SJCRH30 (cell line): Measurements from ENCODE around the gene MAP4K2. TPM values are rescaled to one million over a fixed set of nuclear protein-coding genes. Genes with fewer than 3 reads are reported as not detected.

Experiments used
- DNase-seq, 2 experiments: peaks; one replicate each; pipeline ENCODE4 v3.0.0-alpha.2; 2015 to 2020
- H3K27ac ChIP-seq: fragments of 250-450 bp; sonication (Bioruptor Pico); 2 replicates; pipeline ENCODE4 v1.5.1; 2020; ENCODE audit warnings: mild to moderate bottlenecking, moderate library complexity
- H3K27me3 ChIP-seq: fragments of 250-450 bp; sonication (Bioruptor Pico); 2 replicates; pipeline ENCODE4 v1.5.1; 2020; ENCODE audit warnings: mild to moderate bottlenecking, moderate library complexity
- H3K36me3 ChIP-seq: fragments of 250-450 bp; sonication (Bioruptor Pico); 2 replicates; pipeline ENCODE4 v1.5.1; 2020; ENCODE audit warnings: mild to moderate bottlenecking, moderate library complexity
- H3K4me1 ChIP-seq: fragments of 250-450 bp; sonication (Bioruptor Pico); 2 replicates; pipeline ENCODE4 v1.5.1; 2020; ENCODE audit warnings: mild to moderate bottlenecking, moderate library complexity
- H3K4me3 ChIP-seq: fragments of 250-450 bp; sonication (Bioruptor Pico); 2 replicates; pipeline ENCODE4 v1.5.1; 2020; ENCODE audit warnings: mild to moderate bottlenecking, moderate library complexity
- H3K9me3 ChIP-seq: fragments of 250-450 bp; sonication (Bioruptor Pico); replicated peaks from 2 replicates; pipeline ENCODE4 v1.5.1; 2020; ENCODE audit warnings: mild to moderate bottlenecking, moderate library complexity
- total RNA-seq: library from RNA; depleted of rRNA; stranded (reverse); fragments of >200 nt; shearing (Covaris generic); gene quantifications from 2 replicates; pipeline ENCODE4 v1.2.3, GENCODE V29; 2014

The MAP4K2 gene
- total RNA-seq, 1 experiment from 2014 or later: 9.6 TPM

- H3K4me1 ChIP-seq: no peaks in the 10 kb centered on the region; the same call in 1 of the 2 replicates
- no peak for DNase-seq
- H3K36me3 ChIP-seq: peaks cover 83% of the 10 kb centered on the region
Measured at GRCh38 chr11:64766881-64767280, 36.1 kb downstream of the MAP4K2 start.

GRCh38 chr11:64765851-64766665 is 37.0 kb downstream of the MAP4K2 start:
- H3K4me3 ChIP-seq: no peak overlapping the region
- no peak overlapping the region for H3K27ac ChIP-seq
- H3K36me3 ChIP-seq: peaks cover 75% of the 10 kb centered on the region
- H3K9me3 ChIP-seq: no peaks in the 10 kb centered on the region
- H3K27me3 ChIP-seq: no peaks in the 10 kb centered on the region
- DNase-seq: no peak
- H3K4me1 ChIP-seq: peaks cover 6% of the 10 kb centered on the region

More at GRCh38 chr11:64766881-64767280, 36.1 kb downstream of the MAP4K2 start:
- H3K4me3 ChIP-seq: no peak overlapping the region
- H3K9me3 ChIP-seq: no peaks in the 10 kb centered on the region
- no peak overlapping the region for H3K27ac ChIP-seq
- H3K27me3 ChIP-seq: no peaks in the 10 kb centered on the region

DNA sequence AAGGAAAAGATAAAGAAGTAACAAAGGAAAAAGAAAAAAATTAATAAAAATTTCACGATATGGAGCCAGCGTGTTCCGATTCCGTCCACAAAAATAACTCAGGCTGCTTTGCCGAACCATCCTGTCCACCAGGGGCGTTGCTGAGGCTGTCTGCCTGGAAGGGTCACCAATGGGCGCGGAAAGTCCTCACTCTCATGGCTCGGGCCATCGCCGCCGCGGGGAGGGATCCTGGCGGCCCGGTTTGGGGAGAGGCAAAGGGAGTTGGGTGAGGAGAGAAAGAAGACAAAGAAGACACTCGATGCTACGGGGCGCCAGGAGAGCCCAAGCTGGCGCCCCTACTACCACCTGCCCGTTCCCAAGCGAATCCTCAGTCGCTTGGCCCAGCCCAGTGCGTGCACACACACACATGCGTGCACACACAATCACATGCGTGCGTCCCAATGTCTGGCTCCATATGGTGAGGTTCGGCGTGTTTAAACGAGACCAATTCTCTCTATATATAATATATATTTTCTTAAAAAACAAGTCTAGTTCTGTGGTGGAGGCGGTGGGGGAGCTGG is 37.6 kb downstream of the MAP4K2 start:
- H3K4me3 ChIP-seq: no peak overlapping the region
- H3K4me1 ChIP-seq: peaks cover 13% of the 10 kb centered on the region
- no peaks in the 10 kb centered on the region for H3K9me3 ChIP-seq
- no peak overlapping the region for H3K27ac ChIP-seq
- peaks cover 68% of the 10 kb centered on the region for H3K36me3 ChIP-seq
- no peaks in the 10 kb centered on the region for H3K27me3 ChIP-seq
- DNase-seq: no peak

- no peak overlapping the region for H3K27ac ChIP-seq
- H3K36me3 ChIP-seq: peaks cover 62% of the 10 kb centered on the region
- H3K27me3 ChIP-seq: no peaks in the 10 kb centered on the region
- H3K4me3 ChIP-seq: no peak overlapping the region
- no peak for DNase-seq
- H3K4me1 ChIP-seq: peaks cover 17% of the 10 kb centered on the region
- H3K9me3 ChIP-seq: no peaks in the 10 kb centered on the region
Measured at GRCh38 chr11:64764753-64765152, 38.3 kb downstream of the MAP4K2 start.

- no peaks in the 10 kb centered on the region for H3K9me3 ChIP-seq
- H3K4me3 ChIP-seq: no peak overlapping the region
Measured at GRCh38 chr11:64764040-64764611, 38.9 kb downstream of the MAP4K2 start.

GRCh38 chr11:64763526-64764039 is 39.4 kb downstream of the MAP4K2 start:
- H3K4me3 ChIP-seq: no peak overlapping the region
- no peaks in the 10 kb centered on the region for H3K9me3 ChIP-seq
- H3K27ac ChIP-seq: no peak overlapping the region
- DNase-seq: no peak
- peaks cover 24% of the 10 kb centered on the region for H3K4me1 ChIP-seq
- no peaks in the 10 kb centered on the region for H3K27me3 ChIP-seq
- peaks cover 50% of the 10 kb centered on the region for H3K36me3 ChIP-seq

More at GRCh38 chr11:64764040-64764611, 38.9 kb downstream of the MAP4K2 start:
- Histone ChIP-seq H3K27ac (no peak overlapping the region), H3K4me1 (peaks cover 22% of the 10 kb centered on the region), H3K27me3 (no peaks in the 10 kb centered on the region), H3K36me3 (peaks cover 56% of the 10 kb centered on the region)
- DNase-seq: no peak

DNA sequence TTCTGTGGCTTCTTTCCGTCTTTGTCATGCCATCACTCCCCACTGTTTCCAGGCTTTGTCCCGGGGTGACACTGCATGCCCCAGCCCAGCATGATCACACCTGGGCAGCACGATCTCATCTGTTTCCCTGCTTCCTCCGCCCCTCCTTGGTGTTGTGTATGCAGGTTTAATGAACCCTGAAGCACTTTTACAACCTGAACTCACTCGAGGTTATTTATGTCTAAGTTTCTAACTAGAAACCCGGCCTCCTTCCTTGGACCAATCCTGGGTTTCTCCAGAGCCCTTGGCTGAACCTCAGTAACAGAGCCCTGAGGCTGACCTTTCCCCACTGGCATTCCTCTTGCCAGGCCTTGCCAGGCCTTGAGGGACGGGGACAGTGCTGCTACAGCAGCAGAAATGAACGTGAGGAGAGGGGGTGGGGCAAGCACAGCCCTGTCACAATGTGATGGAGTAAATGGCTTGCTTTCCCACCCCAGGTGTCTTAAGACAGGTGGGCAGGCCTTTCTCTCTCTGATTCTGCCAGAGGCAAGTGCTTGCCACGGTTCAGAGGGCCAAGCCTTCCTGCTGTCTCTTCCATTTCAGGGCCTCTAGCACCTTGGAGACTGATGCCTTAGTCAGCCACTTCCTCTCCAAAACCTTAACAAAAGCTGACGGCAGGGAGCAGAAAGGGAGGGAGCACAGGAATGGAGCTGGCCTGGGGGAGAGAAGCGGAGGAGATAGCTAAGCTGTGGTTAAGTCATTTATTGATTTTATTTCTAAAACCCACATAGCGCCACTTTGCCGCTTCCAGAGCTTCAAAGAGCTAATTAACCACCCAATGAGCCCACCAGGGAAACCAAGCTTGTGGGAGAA is 40.1 kb downstream of the MAP4K2 start:
- H3K4me1 ChIP-seq: peaks cover 24% of the 10 kb centered on the region
- H3K9me3 ChIP-seq: no peaks in the 10 kb centered on the region
- H3K27ac ChIP-seq: no peak overlapping the region
- no peak overlapping the region for H3K4me3 ChIP-seq
- peaks cover 44% of the 10 kb centered on the region for H3K36me3 ChIP-seq
- no peak for DNase-seq
- H3K27me3 ChIP-seq: no peaks in the 10 kb centered on the region

- Histone ChIP-seq H3K4me1 (peaks cover 24% of the 10 kb centered on the region), H3K9me3 (no peaks in the 10 kb centered on the region), H3K36me3 (peaks cover 37% of the 10 kb centered on the region), H3K27me3 (no peaks in the 10 kb centered on the region), H3K27ac (no peak overlapping the region), H3K4me3 (no peak overlapping the region)
- DNase-seq: no peak
Measured at GRCh38 chr11:64762277-64762673, 40.7 kb downstream of the MAP4K2 start.

DNA sequence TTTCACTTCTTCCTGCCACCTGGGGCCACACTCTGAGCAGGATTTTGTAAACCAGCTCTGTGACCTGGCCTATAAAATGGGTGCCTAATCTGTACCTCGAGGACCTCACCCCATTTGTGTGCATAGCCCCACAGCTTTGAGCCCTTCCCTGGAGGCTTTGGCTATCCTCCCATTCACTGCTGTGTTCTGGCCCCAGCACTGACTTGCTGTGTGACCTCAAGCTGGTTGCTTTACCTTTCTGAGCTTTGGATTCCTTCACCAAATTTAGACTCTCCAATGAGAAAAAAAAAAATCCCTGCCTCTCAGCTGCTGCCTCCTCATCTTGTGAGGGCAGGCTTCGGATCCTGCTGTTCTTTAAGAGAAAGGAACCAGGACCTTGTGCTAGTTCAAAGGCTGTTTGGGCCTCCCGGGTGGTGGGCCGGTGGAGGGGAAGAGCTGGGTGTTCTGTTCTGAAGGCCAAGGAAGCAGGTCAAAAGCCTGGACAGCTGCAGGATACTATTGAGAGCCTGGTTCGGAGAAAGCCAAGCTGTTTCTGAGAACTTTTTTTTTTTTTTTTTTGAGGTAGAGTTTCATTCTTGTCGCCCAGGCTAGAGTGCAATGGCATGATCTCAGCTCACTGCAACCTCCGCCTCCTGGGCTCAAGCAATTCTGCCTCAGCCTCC is 42.1 kb downstream of the MAP4K2 start:
- no peak overlapping the region for H3K4me3 ChIP-seq
- peaks cover 24% of the 10 kb centered on the region for H3K4me1 ChIP-seq
- DNase-seq: peak in 1 of 2 experiments; percentile 52
- no peaks in the 10 kb centered on the region for H3K27me3 ChIP-seq
- H3K36me3 ChIP-seq: peaks cover 33% of the 10 kb centered on the region
- H3K9me3 ChIP-seq: no peaks in the 10 kb centered on the region
- H3K27ac ChIP-seq: peak overlapping the region; percentile 80

DNA sequence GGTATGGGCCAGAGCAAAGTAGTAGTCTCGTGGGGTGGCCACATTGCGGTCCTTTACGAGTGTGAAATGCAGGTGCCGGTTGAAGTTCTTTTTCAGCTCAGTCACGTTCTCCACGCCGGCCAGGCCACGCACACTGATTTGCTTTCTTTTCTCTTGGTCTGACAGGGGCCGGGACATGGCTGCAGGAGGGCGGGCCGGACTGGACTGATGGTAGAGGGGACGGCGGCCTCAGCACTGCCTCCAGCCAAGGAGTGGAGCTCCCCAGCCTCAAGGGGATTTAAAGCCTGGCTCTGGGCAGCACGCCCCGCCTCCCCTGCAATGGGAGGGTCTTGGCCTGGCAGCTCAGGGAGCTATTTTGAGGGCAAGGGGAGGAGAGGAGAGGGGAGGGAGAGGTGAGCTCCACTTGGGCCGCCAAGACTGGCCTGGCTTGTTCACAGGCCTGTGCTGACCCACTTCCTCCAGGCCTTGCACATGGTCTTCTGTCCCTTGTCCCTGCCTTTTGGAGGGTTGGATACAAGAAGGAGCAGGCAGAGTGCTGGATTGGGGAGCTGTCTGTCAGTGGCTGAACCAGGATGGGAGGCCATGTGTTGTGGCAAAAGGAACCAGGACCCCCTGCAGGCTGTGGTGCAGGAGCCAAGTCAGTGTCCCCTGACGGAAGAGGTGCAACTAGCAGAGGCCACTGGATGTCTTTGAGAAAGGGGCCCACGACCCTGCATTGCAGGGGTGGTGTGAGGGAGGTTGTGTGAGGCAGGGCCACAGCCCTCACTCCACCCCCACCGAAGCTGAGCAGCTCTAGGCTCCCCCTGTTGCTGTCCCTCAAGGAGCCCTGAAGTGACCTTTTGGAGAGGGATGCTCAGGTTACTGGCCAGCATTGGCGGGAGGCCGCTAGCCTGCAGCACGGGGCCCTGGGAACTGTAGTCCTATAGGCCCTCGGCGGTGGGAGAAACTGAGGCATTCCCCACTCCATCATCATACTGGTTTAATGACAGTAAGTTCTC is 43.0 kb downstream of the MAP4K2 start, which contains the start of gene PYGM:
Gene PYGM, minus strand, starts transcription at position 253 of the 998 bp plus-strand sequence. Its CDS starts 76 bp downstream, at position 177.
- Histone ChIP-seq H3K27ac (peak within 1 kb of the TSS; percentile 80), H3K27me3 (no peaks in the 10 kb centered on the region), H3K9me3 (no peaks in the 10 kb centered on the region), H3K4me3 (peak within 1 kb of the TSS; percentile 39), H3K4me1 (peaks cover 24% of the 10 kb centered on the region), H3K36me3 (peaks cover 26% of the 10 kb centered on the region)
- DNase-seq: peak; percentile 91 to 93

- Histone ChIP-seq H3K9me3 (no peaks in the 10 kb centered on the region), H3K36me3 (peaks cover 18% of the 10 kb centered on the region), H3K4me1 (peaks cover 24% of the 10 kb centered on the region), H3K4me3 (peak overlapping the region; percentile 39), H3K27ac (peak overlapping the region; percentile 80), H3K27me3 (no peaks in the 10 kb centered on the region)
- no peak for DNase-seq
Measured at GRCh38 chr11:64759131-64759721, 43.8 kb downstream of the MAP4K2 start.

- no peaks in the 10 kb centered on the region for H3K27me3 ChIP-seq
- no peak for DNase-seq
- H3K27ac ChIP-seq: no peak overlapping the region
- peaks cover 24% of the 10 kb centered on the region for H3K4me1 ChIP-seq
- no peak overlapping the region for H3K4me3 ChIP-seq
- peaks cover 10% of the 10 kb centered on the region for H3K36me3 ChIP-seq
- H3K9me3 ChIP-seq: no peaks in the 10 kb centered on the region
Measured at GRCh38 chr11:64758330-64759079, 44.5 kb downstream of the MAP4K2 start.
